Glutamatergic neuron (in vitro differentiated cells): ENCODE data around the gene COL25A1. TPM values are rescaled to one million over a fixed set of nuclear protein-coding genes. Genes with fewer than 3 reads are reported as not detected.
A peak's percentile ranks its signal among the peaks of the same experiment; 100 is the strongest.

Experiments used
- DNase-seq: peaks from one replicate; pipeline ENCODE4 v3.0.0; 2022
- H3K27ac Mint-ChIP-seq: one replicate; pipeline ENCODE4 v1.8.0; 2020; ENCODE audit warnings: mild to moderate bottlenecking, mixed read lengths, inconsistent platforms; ENCODE audit not compliant: unreplicated experiment
- H3K27me3 Mint-ChIP-seq: one replicate; pipeline ENCODE4 v1.8.0; 2020; ENCODE audit warnings: mild to moderate bottlenecking, moderate library complexity, mixed read lengths, inconsistent platforms; ENCODE audit not compliant: unreplicated experiment
- H3K36me3 Mint-ChIP-seq: one replicate; pipeline ENCODE4 v1.8.0; 2020; ENCODE audit warnings: mild to moderate bottlenecking, mixed read lengths, inconsistent platforms; ENCODE audit not compliant: unreplicated experiment
- H3K4me1 Mint-ChIP-seq: one replicate; pipeline ENCODE4 v1.8.0; 2020; ENCODE audit warnings: mild to moderate bottlenecking, low read depth, mixed read lengths, inconsistent platforms; ENCODE audit not compliant: unreplicated experiment
- H3K4me3 Mint-ChIP-seq: one replicate; pipeline ENCODE4 v1.8.0; 2020; ENCODE audit warnings: mild to moderate bottlenecking, mixed read lengths, inconsistent platforms; ENCODE audit not compliant: unreplicated experiment
- H3K9me3 Mint-ChIP-seq: one replicate; pipeline ENCODE4 v1.8.0; 2020; ENCODE audit warnings: mild to moderate bottlenecking, moderate library complexity, mixed read lengths, inconsistent platforms; ENCODE audit not compliant: unreplicated experiment
- total RNA-seq: library from RNA; stranded (reverse); fragmentation: NEBNext Ultra II Directional; extraction: Animal tissue kit (Norgen Biotek cat#: 25700); gene quantifications from one replicate; pipeline ENCODE4 v1.2.1, GENCODE V29; 2021; ENCODE audit not compliant: unreplicated experiment
- TF ChIP-seq, protein P1 (sequence below): fragments of 200-600 bp; sonication (generic); IDR thresholded peaks from one replicate; pipeline ENCODE4 v1.5.0; 2021; ENCODE audit not compliant: partially characterized antibody, unreplicated experiment

The COL25A1 gene
- total RNA-seq, 1 donor from 2014 or later, result 1.1 TPM

DNA sequence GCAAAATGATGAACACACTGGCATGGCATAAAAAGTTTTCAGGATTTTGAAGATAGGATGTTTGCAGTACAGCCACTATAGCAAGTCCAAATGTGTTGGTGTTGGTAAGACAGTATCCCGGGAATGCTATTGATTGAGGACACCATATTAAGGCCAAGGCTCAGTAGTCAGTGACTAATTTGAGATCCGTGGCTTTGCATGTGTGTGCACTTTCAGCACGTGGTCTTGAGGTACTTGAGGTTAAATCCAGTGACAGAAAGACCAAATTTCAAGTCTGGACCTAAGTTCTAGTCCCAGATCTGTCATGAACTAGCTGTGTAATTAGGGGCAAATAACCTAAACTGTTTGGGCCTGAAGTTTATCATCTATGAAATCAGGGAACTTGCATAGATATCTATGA, 463.1 kb downstream of the COL25A1 start:
- TF ChIP-seq, protein P1, sequence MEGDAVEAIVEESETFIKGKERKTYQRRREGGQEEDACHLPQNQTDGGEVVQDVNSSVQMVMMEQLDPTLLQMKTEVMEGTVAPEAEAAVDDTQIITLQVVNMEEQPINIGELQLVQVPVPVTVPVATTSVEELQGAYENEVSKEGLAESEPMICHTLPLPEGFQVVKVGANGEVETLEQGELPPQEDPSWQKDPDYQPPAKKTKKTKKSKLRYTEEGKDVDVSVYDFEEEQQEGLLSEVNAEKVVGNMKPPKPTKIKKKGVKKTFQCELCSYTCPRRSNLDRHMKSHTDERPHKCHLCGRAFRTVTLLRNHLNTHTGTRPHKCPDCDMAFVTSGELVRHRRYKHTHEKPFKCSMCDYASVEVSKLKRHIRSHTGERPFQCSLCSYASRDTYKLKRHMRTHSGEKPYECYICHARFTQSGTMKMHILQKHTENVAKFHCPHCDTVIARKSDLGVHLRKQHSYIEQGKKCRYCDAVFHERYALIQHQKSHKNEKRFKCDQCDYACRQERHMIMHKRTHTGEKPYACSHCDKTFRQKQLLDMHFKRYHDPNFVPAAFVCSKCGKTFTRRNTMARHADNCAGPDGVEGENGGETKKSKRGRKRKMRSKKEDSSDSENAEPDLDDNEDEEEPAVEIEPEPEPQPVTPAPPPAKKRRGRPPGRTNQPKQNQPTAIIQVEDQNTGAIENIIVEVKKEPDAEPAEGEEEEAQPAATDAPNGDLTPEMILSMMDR, result no peak
- Mint-ChIP-seq H3K4me3 (no peak overlapping the region), H3K4me1 (no peaks in the 10 kb centered on the region), H3K27me3 (no peaks in the 10 kb centered on the region), H3K27ac (no peak overlapping the region), H3K9me3 (no peaks in the 10 kb centered on the region), H3K36me3 (no peaks in the 10 kb centered on the region)
- no peak for DNase-seq

DNA sequence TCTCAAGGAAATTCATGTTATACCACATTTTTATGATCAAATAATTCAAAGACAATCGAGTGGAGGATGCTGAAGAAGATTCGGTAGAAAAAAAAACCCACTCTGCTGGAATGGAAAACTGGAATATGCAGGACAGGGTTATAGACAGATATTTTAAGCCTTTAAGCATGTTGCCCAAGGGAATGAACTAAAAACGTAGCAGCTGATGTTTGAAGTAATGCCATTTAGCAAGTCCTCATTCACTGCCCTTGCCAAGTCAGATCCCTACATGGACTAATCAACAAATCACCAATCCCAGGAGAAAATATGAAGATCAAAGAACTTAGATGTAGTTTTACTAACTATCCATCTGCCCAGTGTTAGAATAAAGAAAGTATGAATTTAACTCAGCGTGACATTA, 464.0 kb downstream of the COL25A1 start:
- TF ChIP-seq, protein P1, result no peak
- DNase-seq, result no peak
- Mint-ChIP-seq H3K27me3 (no peaks in the 10 kb centered on the region), H3K9me3 (no peaks in the 10 kb centered on the region), H3K27ac (no peak overlapping the region), H3K36me3 (no peaks in the 10 kb centered on the region), H3K4me1 (peaks cover 2% of the 10 kb centered on the region), H3K4me3 (no peak overlapping the region)

DNA sequence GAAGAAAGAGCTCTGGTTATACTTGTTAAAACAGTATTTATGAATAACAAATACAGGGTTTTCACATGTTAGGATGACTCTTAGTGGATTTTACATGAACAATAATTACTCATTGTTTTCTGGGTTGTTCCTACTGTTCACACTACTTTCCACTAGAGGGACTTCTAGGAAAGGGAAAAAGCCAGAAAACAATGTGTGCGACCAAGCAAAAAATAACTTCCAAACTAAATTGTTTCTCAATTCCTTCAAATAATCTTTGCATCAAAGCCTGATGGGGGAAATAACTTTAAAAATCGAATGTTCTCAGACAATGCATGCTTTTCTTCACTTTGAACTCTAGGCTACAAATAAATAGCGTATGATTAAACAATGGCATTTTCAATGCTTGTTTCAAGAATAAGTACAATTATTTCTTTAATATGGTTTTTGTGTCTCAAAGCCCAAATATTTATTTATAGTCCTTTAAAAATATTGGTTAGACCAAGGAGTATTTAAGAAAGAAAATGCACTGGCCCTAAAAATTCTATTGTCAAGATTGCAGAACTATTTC, 467.5 kb downstream of the COL25A1 start:
- no peaks in the 10 kb centered on the region for H3K27me3 Mint-ChIP-seq
- TF ChIP-seq, protein P1, result peak; percentile 71
- peaks cover 5% of the 10 kb centered on the region for H3K4me1 Mint-ChIP-seq
- no peaks in the 10 kb centered on the region for H3K9me3 Mint-ChIP-seq
- H3K36me3 Mint-ChIP-seq, result no peaks in the 10 kb centered on the region
- DNase-seq, result no peak
- no peak overlapping the region for H3K27ac Mint-ChIP-seq
- no peak overlapping the region for H3K4me3 Mint-ChIP-seq

DNA sequence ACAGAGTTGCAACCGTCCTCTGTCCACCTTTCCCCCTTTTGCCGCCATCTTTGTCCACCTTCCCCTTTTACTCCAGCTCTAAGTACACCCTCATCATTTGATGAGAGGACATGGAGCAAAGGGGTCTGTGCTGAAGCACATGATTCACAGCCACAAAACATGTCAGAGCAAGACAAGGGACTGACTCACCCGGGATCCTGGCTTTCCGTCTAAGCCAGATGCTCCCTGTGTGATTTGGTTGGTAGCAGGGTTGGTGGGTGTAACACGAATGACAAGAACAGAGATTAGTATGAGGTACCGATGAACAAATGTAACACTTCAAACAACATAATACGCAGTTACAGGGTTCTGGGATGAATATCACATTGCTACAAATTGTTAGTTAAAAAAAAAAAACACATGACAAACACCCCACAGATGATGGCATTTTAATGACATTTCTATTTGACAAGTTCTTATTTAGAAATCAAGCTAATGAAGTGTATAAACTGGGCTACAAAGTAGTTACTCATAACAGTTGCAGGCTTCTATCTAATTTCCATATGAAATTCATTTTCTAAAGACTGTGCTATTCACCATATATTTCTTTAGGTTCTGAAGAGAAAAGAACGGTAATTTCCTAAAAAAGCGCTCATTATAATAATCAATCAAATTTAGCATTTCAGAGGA, 468.2 kb downstream of the COL25A1 start:
- Mint-ChIP-seq H3K36me3 (no peaks in the 10 kb centered on the region), H3K9me3 (no peaks in the 10 kb centered on the region), H3K27ac (peak overlapping the region; percentile 44), H3K4me1 (peaks cover 5% of the 10 kb centered on the region), H3K4me3 (no peak overlapping the region), H3K27me3 (no peaks in the 10 kb centered on the region)
- no peak for DNase-seq
- TF ChIP-seq, protein P1, result no peak

DNA sequence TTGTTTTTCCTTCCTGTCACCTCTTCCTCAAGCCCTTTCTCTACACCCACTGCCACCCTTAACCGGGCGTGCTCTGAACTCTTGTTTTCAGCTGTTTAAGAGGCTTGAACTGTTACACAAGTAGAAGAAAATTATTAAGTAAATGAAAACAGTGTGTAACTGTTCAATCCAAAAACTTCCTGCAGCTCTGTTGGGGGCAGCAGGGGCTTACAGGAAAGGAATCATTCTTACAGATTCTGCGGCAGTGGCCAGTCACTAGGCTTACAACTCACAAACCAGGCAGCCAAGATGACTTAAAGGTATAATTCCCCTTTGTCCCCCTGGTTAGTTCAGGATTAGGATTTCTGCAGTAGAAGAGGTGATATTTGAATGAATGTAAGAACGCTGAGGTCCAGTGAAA, 469.4 kb downstream of the COL25A1 start:
- H3K4me1 Mint-ChIP-seq, result peaks cover 5% of the 10 kb centered on the region
- TF ChIP-seq, protein P1, result no peak
- H3K4me3 Mint-ChIP-seq, result no peak overlapping the region
- no peaks in the 10 kb centered on the region for H3K9me3 Mint-ChIP-seq
- H3K27me3 Mint-ChIP-seq, result no peaks in the 10 kb centered on the region
- DNase-seq, result no peak
- H3K36me3 Mint-ChIP-seq, result no peaks in the 10 kb centered on the region
- no peak overlapping the region for H3K27ac Mint-ChIP-seq
